Liver (tissue), 9 donors: Measurements from ENCODE around the gene MON2. TPM values are rescaled to one million over a fixed set of nuclear protein-coding genes. Genes with fewer than 3 reads are reported as not detected.

ENCODE experiments used
- DNase-seq: peaks from one replicate; pipeline ENCODE4 v3.0.0-alpha.2; 2017; ENCODE audit warnings: low spot score
- H3K27ac ChIP-seq, 2 donors: one replicate each; pipeline ENCODE4 v1.7.0; 2013; ENCODE audit warnings: inconsistent platforms in 2 of 2, low read length in 2 of 2, control low read depth in 1 of 2, low read depth in 1 of 2, mild to moderate bottlenecking in 1 of 2
- H3K27me3 ChIP-seq, 4 donors: one replicate each; pipeline versions ENCODE4 v1.6.1 to v1.7.0; 2013; ENCODE audit warnings: low read length in 3 of 4, inconsistent platforms in 1 of 4, mild to moderate bottlenecking in 1 of 4, moderate library complexity in 1 of 4; ENCODE audit not compliant: control insufficient read depth in 4 of 4, insufficient read depth in 4 of 4
- H3K36me3 ChIP-seq, 4 donors: one replicate each; pipeline versions ENCODE4 v1.6.1 to v1.7.0; 2013; ENCODE audit warnings: low read length in 3 of 4, mild to moderate bottlenecking in 3 of 4, low read depth in 1 of 4, moderate library complexity in 1 of 4; ENCODE audit not compliant: control insufficient read depth in 4 of 4, insufficient read depth in 3 of 4
- H3K4me1 ChIP-seq, 4 donors: one replicate each; pipeline versions ENCODE4 v1.6.1 to v1.7.0; 2013; ENCODE audit warnings: low read length in 3 of 4, mild to moderate bottlenecking in 3 of 4, moderate library complexity in 1 of 4; ENCODE audit not compliant: control insufficient read depth in 4 of 4, insufficient read depth in 4 of 4
- H3K4me3 ChIP-seq, 3 donors: one replicate each; pipeline versions ENCODE4 v1.6.1 to v1.7.0; 2013; ENCODE audit warnings: low read length in 3 of 3, control low read depth in 1 of 3, low read depth in 1 of 3, mild to moderate bottlenecking in 1 of 3
- H3K9ac ChIP-seq, 2 donors: one replicate each; pipeline ENCODE4 v1.7.0; 2013; ENCODE audit warnings: low read length in 2 of 2, mild to moderate bottlenecking in 2 of 2, moderate library complexity in 2 of 2, control low read depth in 1 of 2, low read depth in 1 of 2
- H3K9me3 ChIP-seq, 4 donors: one replicate each; pipeline versions ENCODE4 v1.6.1 to v1.7.0; 2013; ENCODE audit warnings: low read length in 3 of 4; ENCODE audit not compliant: control insufficient read depth in 4 of 4
- CTCF ChIP-seq: fragments of 150-350 bp; IDR thresholded peaks from 2 replicates; pipeline ENCODE4 v1.5.1; 2017; ENCODE audit warnings: improper control_type of control experiment, low read depth, low read length; ENCODE audit not compliant: missing input control
- EGR1 ChIP-seq, 2 donors: IDR thresholded peaks; 2 replicates each; pipeline ENCODE4 v1.6.1; 2016 to 2018; ENCODE audit warnings: antibody characterized with exemption in 2 of 2, low read depth in 2 of 2
- FOXA1 ChIP-seq: IDR thresholded peaks from 2 replicates; pipeline ENCODE4 v1.6.1; 2016; ENCODE audit warnings: antibody characterized with exemption
- GABPA ChIP-seq, 2 donors: IDR thresholded peaks in 1 of 2; conservative IDR thresholded peaks in 1 of 2; 2 replicates each; pipeline ENCODE4 v1.6.1; 2016; ENCODE audit warnings: antibody characterized with exemption in 2 of 2, mild to moderate bottlenecking in 1 of 2, moderate library complexity in 1 of 2
- JUND ChIP-seq, 2 donors: IDR thresholded peaks; 2 replicates each; pipeline ENCODE4 v1.6.1; 2016; ENCODE audit warnings: antibody characterized with exemption in 2 of 2
- MAX ChIP-seq: IDR thresholded peaks from 2 replicates; pipeline ENCODE4 v1.6.1; 2016; ENCODE audit warnings: antibody characterized with exemption
- NR2F2 ChIP-seq: IDR thresholded peaks from 2 replicates; pipeline ENCODE4 v1.6.1; 2016; ENCODE audit warnings: antibody characterized with exemption
- RAD21 ChIP-seq, 2 donors: IDR thresholded peaks; 2 replicates each; pipeline ENCODE4 v1.6.1; 2016; ENCODE audit warnings: antibody characterized with exemption in 2 of 2, mild to moderate bottlenecking in 2 of 2
- REST ChIP-seq: IDR thresholded peaks from 2 replicates; pipeline ENCODE4 v1.6.1; 2016; ENCODE audit warnings: antibody characterized with exemption, mild to moderate bottlenecking
- RXRA ChIP-seq, 2 donors: IDR thresholded peaks; 2 replicates each; pipeline ENCODE4 v1.6.1; 2017 to 2018; ENCODE audit warnings: antibody characterized with exemption in 2 of 2, mild to moderate bottlenecking in 1 of 2
- SP1 ChIP-seq: IDR thresholded peaks from 2 replicates; pipeline ENCODE4 v1.6.1; 2018; ENCODE audit warnings: antibody characterized with exemption, mild to moderate bottlenecking
- TAF1 ChIP-seq: conservative IDR thresholded peaks from 2 replicates; pipeline ENCODE4 v1.6.1; 2016; ENCODE audit warnings: antibody characterized with exemption, mild to moderate bottlenecking
- ZBTB33 ChIP-seq: IDR thresholded peaks from 2 replicates; pipeline ENCODE4 v1.6.1; 2016; ENCODE audit warnings: antibody characterized with exemption
- WGBS: extraction: QIAGEN DNeasy Blood & Tissue Kit; methylation state at CpG from one replicate; pipeline ENCODE4 v1.1.7; 2013; 5-methylcytosine and 5-hydroxymethylcytosine counted together
- polyA plus RNA-seq, 2 donors: library from polyadenylated mRNA; stranded (reverse) in 1 of 2; unstranded in 1 of 2; fragments of 200-250 nt in 1 of 2; fragments of >200 nt in 1 of 2; fragmentation: Nextera tagmentation in 1 of 2; extraction: Ambion mirVana in 1 of 2; gene quantifications; one replicate each; pipeline versions ENCODE4 v1.2.1 to v1.2.3, GENCODE V29; 2013 to 2015
- total RNA-seq, 2 donors: library from RNA; depleted of rRNA; stranded (reverse); fragments of >200 nt; gene quantifications; one replicate each; pipeline ENCODE4 v1.2.3, GENCODE V29; 2014
- donor health status: healthy.
- donor health status: healthy.
- donor health status: healthy.
- donor health status: healthy.
- donor health status: healthy.

The MON2 gene
- total and polyA plus RNA-seq, 4 donors, result 7.5 to 69.9 (median 25.8) TPM

- Histone ChIP-seq H3K36me3 (no peaks in the 10 kb centered on the region), H3K4me3 (no peak overlapping the region), H3K27me3 (no peaks in the 10 kb centered on the region), H3K9me3 (no peaks in the 10 kb centered on the region), H3K9ac (no peak overlapping the region), H3K27ac (no peak overlapping the region), H3K4me1 (peaks cover 4 to 27% (median 9%) of the 10 kb centered on the region in 4 donors)
- TF ChIP-seq NR2F2 (no peak), REST (no peak), SP1 (no peak), GABPA (IDR thresholded peaks at IDR 0.05 in 1 of 2, conservative IDR thresholded peaks at IDR 0.05 in 1 of 2) (no peak), ZBTB33 (no peak), FOXA1 (no peak), JUND (IDR thresholded peaks at IDR 0.05) (no peak), MAX (no peak)
- DNase-seq, result no peak
- WGBS, result 92% methylated on average over 2 of the region's 2 CpGs
These were observed 160.6 kb downstream of the MON2 start for GRCh38 chr12:62627181-62627580.

- 80% methylated on average over 4 of the region's 4 CpGs for WGBS
- TF ChIP-seq RXRA (IDR thresholded peaks at IDR 0.05), result no peak
- TF ChIP-seq JUND (IDR thresholded peaks at IDR 0.05), result no peak
- no peak for TF ChIP-seq GABPA (IDR thresholded peaks at IDR 0.05 in 1 of 2, conservative IDR thresholded peaks at IDR 0.05 in 1 of 2)
- no peak for TF ChIP-seq NR2F2
- no peak for TF ChIP-seq CTCF
- TF ChIP-seq MAX, result no peak
- TF ChIP-seq TAF1, result no peak
- TF ChIP-seq SP1, result no peak
- no peak for TF ChIP-seq EGR1 (IDR thresholded peaks at IDR 0.05; ENCODE audit: low read depth in 2 of 2)
- no peak for TF ChIP-seq FOXA1
- no peak for TF ChIP-seq RAD21 (IDR thresholded peaks at IDR 0.05)
- Histone ChIP-seq H3K4me3 (no peak overlapping the region), H3K9me3 (no peaks in the 10 kb centered on the region), H3K27ac (no peak overlapping the region), H3K36me3 (no peaks in the 10 kb centered on the region), H3K9ac (no peak overlapping the region), H3K4me1 (peaks cover 5 to 29% (median 13%) of the 10 kb centered on the region in 4 donors), H3K27me3 (no peaks in the 10 kb centered on the region)
- DNase-seq, result no peak
These were observed 162.8 kb downstream of the MON2 start for GRCh38 chr12:62629413-62629812.
